Measurements from ENCODE around the gene SPTLC3. TPM values are rescaled to one million over a fixed set of nuclear protein-coding genes. Genes with fewer than 3 reads are reported as not detected.
A peak's percentile ranks its signal among the peaks of the same experiment; 100 is the strongest.

Gene SPTLC3
- total RNA-seq, 1 donor, result under 0.01 TPM

DNA sequence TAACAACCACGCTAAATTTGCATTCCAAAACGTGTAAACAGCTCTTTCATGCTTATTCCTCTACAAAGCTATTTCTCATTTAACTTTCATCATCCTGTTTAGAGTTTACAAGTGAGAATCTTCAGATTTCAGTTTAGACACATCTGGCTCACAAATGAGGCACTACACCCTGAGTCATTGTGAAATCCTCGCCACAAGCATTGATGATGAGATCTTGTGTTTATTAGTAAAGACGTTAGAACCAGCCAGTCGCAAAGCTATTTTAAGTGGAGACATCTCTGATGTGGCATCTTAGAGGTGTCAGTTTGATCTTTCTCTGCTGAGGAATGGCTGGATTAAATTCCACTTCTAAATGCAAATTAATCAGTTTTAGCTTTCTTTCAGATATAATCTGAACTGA is 204.0 kb downstream of the SPTLC3 start:
- TF ChIP-seq, protein P1, sequence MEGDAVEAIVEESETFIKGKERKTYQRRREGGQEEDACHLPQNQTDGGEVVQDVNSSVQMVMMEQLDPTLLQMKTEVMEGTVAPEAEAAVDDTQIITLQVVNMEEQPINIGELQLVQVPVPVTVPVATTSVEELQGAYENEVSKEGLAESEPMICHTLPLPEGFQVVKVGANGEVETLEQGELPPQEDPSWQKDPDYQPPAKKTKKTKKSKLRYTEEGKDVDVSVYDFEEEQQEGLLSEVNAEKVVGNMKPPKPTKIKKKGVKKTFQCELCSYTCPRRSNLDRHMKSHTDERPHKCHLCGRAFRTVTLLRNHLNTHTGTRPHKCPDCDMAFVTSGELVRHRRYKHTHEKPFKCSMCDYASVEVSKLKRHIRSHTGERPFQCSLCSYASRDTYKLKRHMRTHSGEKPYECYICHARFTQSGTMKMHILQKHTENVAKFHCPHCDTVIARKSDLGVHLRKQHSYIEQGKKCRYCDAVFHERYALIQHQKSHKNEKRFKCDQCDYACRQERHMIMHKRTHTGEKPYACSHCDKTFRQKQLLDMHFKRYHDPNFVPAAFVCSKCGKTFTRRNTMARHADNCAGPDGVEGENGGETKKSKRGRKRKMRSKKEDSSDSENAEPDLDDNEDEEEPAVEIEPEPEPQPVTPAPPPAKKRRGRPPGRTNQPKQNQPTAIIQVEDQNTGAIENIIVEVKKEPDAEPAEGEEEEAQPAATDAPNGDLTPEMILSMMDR (IDR thresholded peaks at IDR 0.05; ENCODE audit: insufficient read depth, low read depth, low read length), result no peak
- DNase-seq (ENCODE audit: low read depth), result peak; percentile 89
- no peak overlapping the region for H3K4me3 ChIP-seq (ENCODE audit: low read depth, low read length)

DNA sequence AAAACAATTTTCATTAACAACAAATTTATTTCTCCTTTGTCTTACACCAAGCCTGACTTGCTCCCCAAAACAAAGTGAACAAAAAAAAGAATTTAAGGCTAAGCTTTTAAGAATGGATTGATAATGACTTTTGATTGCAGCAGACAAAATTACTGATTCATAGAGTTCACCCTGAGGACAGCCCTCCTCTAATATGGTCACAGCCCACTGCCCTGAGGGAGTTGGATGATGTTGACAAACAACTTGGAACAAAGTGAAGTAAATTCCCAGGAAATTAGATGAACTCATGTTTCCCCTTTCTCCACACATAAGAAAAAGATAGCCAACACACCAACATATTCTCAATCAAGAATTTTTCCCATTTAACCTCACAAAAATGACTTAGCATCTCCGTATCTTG is 204.6 kb downstream of the SPTLC3 start:
- no peak overlapping the region for H3K4me3 ChIP-seq (ENCODE audit: low read depth, low read length)
- no peak for DNase-seq (ENCODE audit: low read depth)
- TF ChIP-seq, protein P1 (IDR thresholded peaks at IDR 0.05; ENCODE audit: insufficient read depth, low read depth, low read length), result no peak

DNA sequence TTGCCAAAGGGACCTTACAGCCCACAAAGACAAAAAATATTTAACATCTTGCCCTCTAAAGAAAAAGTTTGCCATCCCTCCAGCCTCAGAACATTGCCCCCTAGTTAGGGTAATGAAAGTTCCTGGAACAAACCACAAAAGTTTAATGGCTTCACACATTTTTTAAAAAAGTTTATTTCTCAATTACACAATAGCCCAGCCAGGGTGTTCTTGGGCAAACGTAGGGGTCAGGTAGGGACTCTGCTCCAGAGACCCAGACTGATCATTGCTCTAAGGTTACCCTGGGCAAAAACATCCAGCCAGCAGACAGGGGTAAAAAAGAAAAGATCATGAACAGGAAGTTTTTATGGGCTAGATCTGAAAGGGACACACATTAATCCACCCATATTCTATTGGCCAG is 207.8 kb downstream of the SPTLC3 start:
- no peak overlapping the region for H3K4me3 ChIP-seq (ENCODE audit: low read depth, low read length)
- DNase-seq (ENCODE audit: low read depth), result no peak
- TF ChIP-seq, protein P1 (IDR thresholded peaks at IDR 0.05; ENCODE audit: insufficient read depth, low read depth, low read length), result peak; percentile 1

Other genes with a start within 250 kb of the SPTLC3 start
- gene ISM1, start 212.3 kb downstream of the SPTLC3 start, total RNA-seq, result 0.43 and 0.64 TPM in 2 replicates

Data from fibroblast of villous mesenchyme (primary cell).